Measurements from ENCODE around the gene APELA.
"Not testable (repeated sequence)": the region's sequence is repeated elsewhere in the genome, so short reads cannot be mapped to it uniquely, and the experiment has no call there.

APELA gene

GRCh38 chr4:164926301-164926700, 49.3 kb downstream of the APELA start:
- no peak for ATAC-seq
- DNase-seq = no peak

GRCh38 chr4:164927101-164927500, 50.1 kb downstream of the APELA start:
- ATAC-seq, DNase-seq: not testable (repeated sequence)

- no peak for ATAC-seq
- no peak for DNase-seq
Observed at GRCh38 chr4:164930647-164931046, 53.7 kb downstream of the APELA start.

GRCh38 chr4:164931551-164932324, 54.8 kb downstream of the APELA start:
- no peak for DNase-seq
- ATAC-seq = no peak

GRCh38 chr4:164933244-164933643, 56.3 kb downstream of the APELA start:
- no peak for DNase-seq
- no peak for ATAC-seq

- no peak for DNase-seq
- no peak for ATAC-seq
Observed at GRCh38 chr4:164935363-164935762, 58.4 kb downstream of the APELA start.

- ATAC-seq, DNase-seq: not testable (repeated sequence)
Observed at GRCh38 chr4:164935865-164936606, 59.1 kb downstream of the APELA start.

GRCh38 chr4:164937576-164938270, 60.7 kb downstream of the APELA start:
- DNase-seq (no peak), ATAC-seq (no peak)

- DNase-seq (no peak), ATAC-seq (no peak)
Observed at GRCh38 chr4:164943192-164943591, 66.2 kb downstream of the APELA start.

GRCh38 chr4:164945146-164945545, 68.2 kb downstream of the APELA start:
- DNase-seq (no peak), ATAC-seq (no peak)

GRCh38 chr4:164946810-164947209, 69.8 kb downstream of the APELA start:
- DNase-seq (no peak), ATAC-seq (no peak)

Data from stimulated activated naive CD8-positive, alpha-beta T cell treated with anti-CD3 and anti-CD28 coated beads, Interleukin-15, Interleukin-2, amounts not matched to agents 100 U/mL and 50 U/mL, for 24 hours (primary cell).